ENCODE measurements around the gene ZNF668. TPM values are rescaled to one million over a fixed set of nuclear protein-coding genes. Genes with fewer than 3 reads are reported as not detected.

ZNF668 gene
- total and polyA plus RNA-seq, 2 of the 13 experiments (the other 11 are each of a cell fraction or from before 2014, with no cell fraction given): 3.8 to 9.8 TPM

GRCh38 chr16:31032736-31033708 lies 41.0 kb downstream of the ZNF668 start, which contains the start of gene STX4 (continued):
- peak; percentile 79; the same call in 1 of the 2 replicates for TF ChIP-seq HINFP (CRISPR knock-in tag; IDR thresholded peaks at IDR 0.05; ENCODE audit: low read depth)
- TF ChIP-seq ZNF619 (CRISPR knock-in tag; IDR thresholded peaks at IDR 0.05): peak; percentile 85; the same call in 1 of the 2 replicates
- no peak for TF ChIP-seq MLLT10 (CRISPR knock-in tag; IDR thresholded peaks at IDR 0.05)
- no peak; the same call in 1 of the 2 replicates for TF ChIP-seq SMYD3 (CRISPR knock-in tag; IDR thresholded peaks at IDR 0.05)
- TF ChIP-seq BHLHE40 (IDR thresholded peaks at IDR 0.05; ENCODE audit: low read length): peak; percentile 92
- peak; percentile 82; the same call in 1 of the 2 replicates for TF ChIP-seq ZBTB20 (CRISPR knock-in tag; IDR thresholded peaks at IDR 0.05; ENCODE audit: borderline replicate concordance, low read depth)
- TF ChIP-seq HNF1B (CRISPR knock-in tag; IDR thresholded peaks at IDR 0.05): peak; percentile 93
- TF ChIP-seq ZBTB34 (CRISPR knock-in tag; IDR thresholded peaks at IDR 0.05): peak; percentile 25; the same call in 1 of the 2 replicates
- TF ChIP-seq ZNF616 (CRISPR knock-in tag; IDR thresholded peaks at IDR 0.05; ENCODE audit: low read depth): peak; percentile 61; the same call in 1 of the 2 replicates
- no peak for TF ChIP-seq NAIF1 (CRISPR knock-in tag; IDR thresholded peaks at IDR 0.05; ENCODE audit: borderline replicate concordance)
- TF ChIP-seq STAT5B (CRISPR knock-in tag; IDR thresholded peaks at IDR 0.05): 0 out of 2 replicates have a peak, but pooled peaks have one; percentile 8
- TF ChIP-seq ZNF232 (CRISPR knock-in tag; IDR thresholded peaks at IDR 0.05; ENCODE audit: borderline replicate concordance): peak; percentile 85; the same call in 1 of the 2 replicates
- TF ChIP-seq GTF2F1 (IDR thresholded peaks at IDR 0.05; ENCODE audit: low read length): no peak
- peak; percentile 89 for TF ChIP-seq ZNF280B (CRISPR knock-in tag; IDR thresholded peaks at IDR 0.05; ENCODE audit: borderline replicate concordance)
- TF ChIP-seq FOXJ3 (CRISPR knock-in tag; IDR thresholded peaks at IDR 0.05; ENCODE audit: borderline replicate concordance): no peak
- peak; percentile 62; the same call in 1 of the 2 replicates for TF ChIP-seq BRF2 (CRISPR knock-in tag; IDR thresholded peaks at IDR 0.05)
- no peak for TF ChIP-seq FOXP1 (IDR thresholded peaks at IDR 0.05)
- peak; percentile 28; the same call in 1 of the 2 replicates for TF ChIP-seq FOXP1 (CRISPR knock-in tag; IDR thresholded peaks at IDR 0.05)
- peak; percentile 67; the same call in 1 of the 2 replicates for TF ChIP-seq ZIK1 (CRISPR knock-in tag; IDR thresholded peaks at IDR 0.05; ENCODE audit: borderline replicate concordance, low read depth)
- peak; percentile 88 for TF ChIP-seq KMT2B (CRISPR knock-in tag; IDR thresholded peaks at IDR 0.05)
- peak; percentile 64 for TF ChIP-seq KDM1A (CRISPR knock-in tag; IDR thresholded peaks at IDR 0.05)

All from HepG2 (cell line).